K562 (cell line): ENCODE results near the gene ACTN4.

Experiments used
- BRCA1 ChIP-seq, 2 experiments: fragments of 450-650 bp in 1 of 2; sonication (generic) in 1 of 2; formaldehyde crosslinking in 1 of 2; IDR thresholded peaks; 2 replicates each; pipeline versions ENCODE4 v1.5.0 to v1.6.1; 2017 to 2020; ENCODE audit warnings: mild to moderate bottlenecking in 1 of 2, missing genetic modification reagents in 1 of 2
- CC2D1A ChIP-seq: fragments of 450-650 bp; IDR thresholded peaks from 2 replicates; pipeline ENCODE4 v1.6.1; 2017; ENCODE audit warnings: mild to moderate bottlenecking
- EZH2 ChIP-seq: IDR thresholded peaks from 2 replicates; pipeline ENCODE4 v1.6.1; 2012; ENCODE audit warnings: low read depth, mild to moderate bottlenecking, inconsistent platforms, low read length, borderline replicate concordance
- FIP1L1 ChIP-seq: fragments of 200-400 bp; formaldehyde crosslinking; IDR thresholded peaks from 2 replicates; pipeline ENCODE4 v1.6.1; 2018; ENCODE audit warnings: mild to moderate bottlenecking, low read depth, low read length; ENCODE audit not compliant: poor library complexity, severe bottlenecking
- TAF7 ChIP-seq: fragments of 450-650 bp; IDR thresholded peaks from 2 replicates; pipeline ENCODE4 v1.6.1; 2016; ENCODE audit warnings: missing genetic modification characterization, missing compliant biosample characterization
- ZBTB7A ChIP-seq: IDR thresholded peaks from 2 replicates; pipeline ENCODE4 v1.6.1; 2011; ENCODE audit warnings: low read depth, mild to moderate bottlenecking, low read length, moderate library complexity, borderline replicate concordance; ENCODE audit not compliant: control insufficient read depth
- ZKSCAN1 ChIP-seq: fragments of 150-350 bp; IDR thresholded peaks from 2 replicates; pipeline ENCODE4 v1.6.1; 2016; ENCODE audit warnings: low read depth, low read length
- TF ChIP-seq, protein P1 (sequence below): fragments of 450-650 bp; conservative IDR thresholded peaks from 2 replicates; pipeline ENCODE4 v1.6.1; 2016; ENCODE audit warnings: missing genetic modification characterization, low read depth, mild to moderate bottlenecking, control low read depth, missing compliant biosample characterization
- TF ChIP-seq, protein P2 (sequence below): sonication (generic); formaldehyde crosslinking; IDR thresholded peaks from 2 replicates; pipeline ENCODE4 v1.8.1; 2023; ENCODE audit warnings: mild to moderate bottlenecking, missing genetic modification reagents
- TF ChIP-seq, protein P3 (sequence below): fragments of 450-650 bp; IDR thresholded peaks from 2 replicates; pipeline ENCODE4 v1.6.1; 2016; ENCODE audit warnings: borderline replicate concordance

DNA sequence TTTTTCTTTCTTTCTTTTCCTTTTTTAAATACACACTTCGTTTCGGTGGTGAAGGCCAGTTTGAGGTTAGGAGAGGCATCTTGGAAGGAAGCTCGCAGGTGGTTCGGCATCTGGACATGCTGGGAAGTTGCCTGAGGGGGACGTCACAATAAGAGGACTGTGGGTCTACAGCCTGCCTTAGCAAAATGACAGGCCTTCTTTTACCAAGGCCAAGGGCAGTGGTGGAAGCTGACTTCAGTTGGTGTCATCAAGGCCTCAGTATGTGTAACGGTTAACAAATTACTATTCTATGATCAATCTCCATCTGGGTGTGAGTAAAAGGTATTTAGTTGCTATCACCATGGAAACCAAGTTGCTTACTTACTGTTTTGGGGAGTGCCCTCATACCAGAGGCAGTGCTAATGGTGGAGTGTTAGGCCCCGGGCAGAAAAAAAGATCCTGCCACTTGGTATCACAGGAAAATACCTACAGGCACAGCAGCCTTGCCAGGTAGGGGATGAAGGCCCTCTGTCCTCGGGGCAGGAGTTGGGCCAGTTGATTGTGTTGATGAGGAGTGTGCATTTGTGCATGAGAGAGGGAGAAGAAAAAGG lies 10.3 kb downstream of the ACTN4 start:
- TF ChIP-seq BRCA1 (IDR thresholded peaks at IDR 0.05) (no peak), BRCA1 (CRISPR knock-in tag; IDR thresholded peaks at IDR 0.05) (no peak), FIP1L1 (no peak), TAF7 (tag) (no peak), CC2D1A (no peak), ZKSCAN1 (no peak), EZH2 (no peak), ZBTB7A (no peak)
- TF ChIP-seq, protein P1, sequence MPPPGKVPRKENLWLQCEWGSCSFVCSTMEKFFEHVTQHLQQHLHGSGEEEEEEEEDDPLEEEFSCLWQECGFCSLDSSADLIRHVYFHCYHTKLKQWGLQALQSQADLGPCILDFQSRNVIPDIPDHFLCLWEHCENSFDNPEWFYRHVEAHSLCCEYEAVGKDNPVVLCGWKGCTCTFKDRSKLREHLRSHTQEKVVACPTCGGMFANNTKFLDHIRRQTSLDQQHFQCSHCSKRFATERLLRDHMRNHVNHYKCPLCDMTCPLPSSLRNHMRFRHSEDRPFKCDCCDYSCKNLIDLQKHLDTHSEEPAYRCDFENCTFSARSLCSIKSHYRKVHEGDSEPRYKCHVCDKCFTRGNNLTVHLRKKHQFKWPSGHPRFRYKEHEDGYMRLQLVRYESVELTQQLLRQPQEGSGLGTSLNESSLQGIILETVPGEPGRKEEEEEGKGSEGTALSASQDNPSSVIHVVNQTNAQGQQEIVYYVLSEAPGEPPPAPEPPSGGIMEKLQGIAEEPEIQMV (tag) = no peak
- TF ChIP-seq, protein P2, sequence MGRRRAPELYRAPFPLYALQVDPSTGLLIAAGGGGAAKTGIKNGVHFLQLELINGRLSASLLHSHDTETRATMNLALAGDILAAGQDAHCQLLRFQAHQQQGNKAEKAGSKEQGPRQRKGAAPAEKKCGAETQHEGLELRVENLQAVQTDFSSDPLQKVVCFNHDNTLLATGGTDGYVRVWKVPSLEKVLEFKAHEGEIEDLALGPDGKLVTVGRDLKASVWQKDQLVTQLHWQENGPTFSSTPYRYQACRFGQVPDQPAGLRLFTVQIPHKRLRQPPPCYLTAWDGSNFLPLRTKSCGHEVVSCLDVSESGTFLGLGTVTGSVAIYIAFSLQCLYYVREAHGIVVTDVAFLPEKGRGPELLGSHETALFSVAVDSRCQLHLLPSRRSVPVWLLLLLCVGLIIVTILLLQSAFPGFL (CRISPR knock-in tag) = no peak
- TF ChIP-seq, protein P3, sequence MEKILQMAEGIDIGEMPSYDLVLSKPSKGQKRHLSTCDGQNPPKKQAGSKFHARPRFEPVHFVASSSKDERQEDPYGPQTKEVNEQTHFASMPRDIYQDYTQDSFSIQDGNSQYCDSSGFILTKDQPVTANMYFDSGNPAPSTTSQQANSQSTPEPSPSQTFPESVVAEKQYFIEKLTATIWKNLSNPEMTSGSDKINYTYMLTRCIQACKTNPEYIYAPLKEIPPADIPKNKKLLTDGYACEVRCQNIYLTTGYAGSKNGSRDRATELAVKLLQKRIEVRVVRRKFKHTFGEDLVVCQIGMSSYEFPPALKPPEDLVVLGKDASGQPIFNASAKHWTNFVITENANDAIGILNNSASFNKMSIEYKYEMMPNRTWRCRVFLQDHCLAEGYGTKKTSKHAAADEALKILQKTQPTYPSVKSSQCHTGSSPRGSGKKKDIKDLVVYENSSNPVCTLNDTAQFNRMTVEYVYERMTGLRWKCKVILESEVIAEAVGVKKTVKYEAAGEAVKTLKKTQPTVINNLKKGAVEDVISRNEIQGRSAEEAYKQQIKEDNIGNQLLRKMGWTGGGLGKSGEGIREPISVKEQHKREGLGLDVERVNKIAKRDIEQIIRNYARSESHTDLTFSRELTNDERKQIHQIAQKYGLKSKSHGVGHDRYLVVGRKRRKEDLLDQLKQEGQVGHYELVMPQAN = no peak
